GM12878 (cell line): ENCODE results near the gene APOA4. TPM values are rescaled to one million over a fixed set of nuclear protein-coding genes. Genes with fewer than 3 reads are reported as not detected.

Experiments
- ATAC-seq: fragments of 200-7000 bp; cut with Tn5 transposase; 3 replicates; pipeline ENCODE4 v1.9.1; 2020; ENCODE audit warnings: mild to moderate bottlenecking, moderate library complexity
- BruUV-seq: library from RNA; stranded (reverse); fragments of 400-500 nt; replicated peaks from 2 replicates; lab custom pipeline; 2021; lab: Mats Ljungman, UMichigan
- CTCF ChIA-PET: fragments of 300-600 bp; sonication (Branson Sonifier 250); formaldehyde crosslinking; extraction: SDS; loops from one replicate; lab custom pipeline; 2021; ENCODE audit warnings: inconsistent platforms; lab: Yijun Ruan, JAX
- POLR2A ChIA-PET: fragments of 350-600 bp; formaldehyde crosslinking; extraction: SDS; loops from one replicate; lab custom pipeline; 2021; ENCODE audit warnings: inconsistent platforms; lab: Charles Lee
- RAD21 ChIA-PET: fragments of 300-600 bp; sonication (Branson Sonifier 250); formaldehyde crosslinking; loops from one replicate; lab custom pipeline; 2023; ENCODE audit warnings: antibody characterized with exemption; ENCODE audit not compliant: unreplicated experiment; lab: Charles Lee
- SMC1A ChIA-PET: fragments of 300-600 bp; sonication (Branson Sonifier 250); formaldehyde crosslinking; loops from one replicate; lab custom pipeline; 2023; ENCODE audit not compliant: unreplicated experiment, uncharacterized antibody; lab: Charles Lee
- DNase-seq: peaks from one replicate; pipeline ENCODE4 v3.0.0-alpha.2; 2011; ENCODE audit warnings: low read depth, low spot score
- FAIRE-seq: peaks from 3 replicates; lab custom pipeline; 2011; peaks lifted over from hg19 to GRCh38; lab: Jason Lieb, UNC
- H2AFZ ChIP-seq: 2 replicates; pipeline ENCODE4 v1.6.0; 2011; ENCODE audit warnings: low read depth, low read length, control low read depth; ENCODE audit not compliant: control insufficient read depth
- H3K27ac ChIP-seq: 2 replicates; pipeline ENCODE4 v1.5.1; 2011; ENCODE audit warnings: control low read depth; ENCODE audit not compliant: control insufficient read depth, insufficient read depth
- H3K27me3 ChIP-seq, 2 experiments: replicated peaks in 1 of 2; 2 replicates each; pipeline versions ENCODE4 v1.6.0 to v1.6.1; 2011; ENCODE audit warnings: low read length in 1 of 2; ENCODE audit not compliant: control insufficient read depth in 2 of 2, insufficient read depth in 2 of 2
- H3K36me3 ChIP-seq, 2 experiments: 2 replicates each; pipeline ENCODE4 v1.5.1; 2011; ENCODE audit warnings: low read length in 1 of 2; ENCODE audit not compliant: control insufficient read depth in 2 of 2, insufficient read depth in 2 of 2
- H3K4me1 ChIP-seq: 2 replicates; pipeline ENCODE4 v1.6.1; 2011; ENCODE audit warnings: mild to moderate bottlenecking, low read length, moderate library complexity, mixed read lengths; ENCODE audit not compliant: control insufficient read depth, insufficient read depth
- H3K4me2 ChIP-seq: 2 replicates; pipeline ENCODE4 v1.6.0; 2011; ENCODE audit warnings: control low read depth; ENCODE audit not compliant: control insufficient read depth, insufficient read depth
- H3K4me3 ChIP-seq: fragments of 200-600 bp; sonication (generic); 2 replicates; pipeline ENCODE4 v1.5.1; 2016
- H3K79me2 ChIP-seq: 2 replicates; pipeline ENCODE4 v1.6.0; 2011; ENCODE audit warnings: low read length; ENCODE audit not compliant: control insufficient read depth, insufficient read depth
- H3K9ac ChIP-seq: 2 replicates; pipeline ENCODE4 v1.8.0; 2011; ENCODE audit warnings: low read length, control low read depth, mixed read lengths; ENCODE audit not compliant: control insufficient read depth, insufficient read depth
- H3K9me3 ChIP-seq: replicated peaks from 3 replicates; pipeline ENCODE4 v1.5.1; 2011; ENCODE audit warnings: mild to moderate bottlenecking, low read length; ENCODE audit not compliant: control insufficient read depth, insufficient read depth
- H4K20me1 ChIP-seq: 2 replicates; pipeline ENCODE4 v1.6.0; 2011; ENCODE audit not compliant: control insufficient read depth, insufficient read depth
- BRCA1 ChIP-seq: IDR thresholded peaks from 2 replicates; pipeline ENCODE4 v1.6.1; 2011; ENCODE audit warnings: low read depth, low read length, improper control_type of control experiment
- CBFB ChIP-seq: IDR thresholded peaks from 2 replicates; pipeline ENCODE4 v1.6.1; 2016; ENCODE audit warnings: antibody characterized with exemption, low read depth
- PAX8 ChIP-seq: fragments of 450-650 bp; IDR thresholded peaks from 2 replicates; pipeline ENCODE4 v1.6.1; 2017; ENCODE audit warnings: mild to moderate bottlenecking, moderate library complexity
- PKNOX1 ChIP-seq: fragments of 450-650 bp; IDR thresholded peaks from 2 replicates; pipeline ENCODE4 v1.6.1; 2016; ENCODE audit warnings: mild to moderate bottlenecking
- POLR2A ChIP-seq: IDR thresholded peaks from 2 replicates; pipeline ENCODE4 v1.6.1; 2011; ENCODE audit warnings: low read depth, mild to moderate bottlenecking, low read length
- SIX5 ChIP-seq: IDR thresholded peaks from 2 replicates; pipeline ENCODE4 v1.6.1; 2011; ENCODE audit warnings: mild to moderate bottlenecking, low read depth, low read length, moderate library complexity; ENCODE audit not compliant: severe bottlenecking
- SUPT20H ChIP-seq: IDR thresholded peaks from 2 replicates; pipeline ENCODE4 v1.6.1; 2011; ENCODE audit warnings: low read depth, mild to moderate bottlenecking, low read length, moderate library complexity, borderline replicate concordance; ENCODE audit not compliant: control insufficient read depth
- TAF1 ChIP-seq: IDR thresholded peaks from 2 replicates; pipeline ENCODE4 v1.6.1; 2011; ENCODE audit warnings: mild to moderate bottlenecking, low read depth, low read length, borderline replicate concordance
- USF2 ChIP-seq: IDR thresholded peaks from 2 replicates; pipeline ENCODE4 v1.6.1; 2011; ENCODE audit warnings: low read depth, low read length, improper control_type of control experiment, borderline replicate concordance
- ZBED1 ChIP-seq: IDR thresholded peaks from 2 replicates; pipeline ENCODE4 v1.6.1; 2016; ENCODE audit warnings: borderline replicate concordance
- WGBS: methylation state at CpG from one replicate; pipeline ENCODE4 v1.1.6; 2016; ENCODE audit warnings: low lambda C conversion rate; ENCODE audit not compliant: insufficient replicate concordance, insufficient coverage; ENCODE audit errors: missing lambda C conversion rate; 5-methylcytosine and 5-hydroxymethylcytosine counted together
- in situ Hi-C: fragments of 300-500 bp; cut with MboI; formaldehyde crosslinking; loops from 9 replicates; pipeline ENCODE4 v1.14.3; 2018; ENCODE audit warnings: mixed read lengths
- intact Hi-C: fragments of 100-400 bp; cut with micrococcal nuclease; formaldehyde crosslinking; loops from one replicate; pipeline ENCODE4 v1.14.2; 2022; ENCODE audit not compliant: unreplicated experiment
- polyA plus RNA-seq, 11 experiments: library from polyadenylated mRNA; depleted of rRNA in 4 of 11; unstranded in 6 of 11; stranded (reverse) in 5 of 11; fragments of >200 nt; fragmentation: Nextera tagmentation in 4 of 11; fragmentation: Illumina TruSeq in 1 of 11; extraction: Ambion mirVana in 4 of 11; extraction: Trizol in 1 of 11; gene quantifications; 1 replicate in 1 of 11; 2 replicates in 10 of 11; pipeline versions ENCODE4 v1.2.1 to v1.2.3, GENCODE V29; 2011 to 2016; ENCODE audit warnings: inconsistent platforms in 2 of 11, missing spikeins in 2 of 11, low read depth in 1 of 11
- total RNA-seq, 4 experiments: library from RNA; depleted of rRNA in 3 of 4; stranded (reverse); fragments of >200 nt in 3 of 4; fragmentation: Illumina TruSeq in 1 of 4; extraction: Trizol in 1 of 4; gene quantifications; 2 replicates each; pipeline versions ENCODE4 v1.2.1 to v1.2.3, GENCODE V29; 2013 to 2021
- TF ChIP-seq, protein P1 (sequence below): fragments of 450-650 bp; IDR thresholded peaks from 2 replicates; pipeline ENCODE4 v1.6.1; 2017; ENCODE audit warnings: mild to moderate bottlenecking
- TF ChIP-seq, protein P2 (sequence below): fragments of 450-650 bp; conservative IDR thresholded peaks from 2 replicates; pipeline ENCODE4 v1.6.1; 2017; ENCODE audit warnings: mild to moderate bottlenecking, moderate library complexity

Gene APOA4
- total and polyA plus RNA-seq, 10 of the 15 experiments (the other 5 are each of a cell fraction or from before 2014, with no cell fraction given) = not detected

DNA sequence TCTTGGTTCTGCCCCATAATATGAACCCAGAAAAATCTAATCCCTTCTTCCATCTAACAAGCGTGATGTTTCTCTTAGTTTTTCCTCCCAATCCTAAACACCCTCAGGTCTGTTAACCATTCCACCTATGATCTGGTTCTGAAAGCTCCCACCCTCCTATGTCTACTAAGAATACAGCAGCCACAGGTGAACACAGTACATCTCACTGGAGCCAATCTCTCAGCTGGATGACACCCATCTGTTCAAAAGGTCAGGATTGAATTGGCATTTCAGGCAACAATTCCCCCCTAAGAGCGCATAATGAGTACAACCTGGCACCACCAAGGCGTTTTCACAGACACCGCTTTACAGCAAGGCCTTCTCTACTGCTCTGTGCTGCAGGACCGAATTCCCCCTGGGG lies 33.3 kb upstream of the APOA4 start (continued):
- TF ChIP-seq USF2 (no peak), ZBED1 (no peak), SUPT20H (no peak), CBFB (no peak), POLR2A (no peak), TAF1 (no peak)
- TF ChIP-seq, protein P1, sequence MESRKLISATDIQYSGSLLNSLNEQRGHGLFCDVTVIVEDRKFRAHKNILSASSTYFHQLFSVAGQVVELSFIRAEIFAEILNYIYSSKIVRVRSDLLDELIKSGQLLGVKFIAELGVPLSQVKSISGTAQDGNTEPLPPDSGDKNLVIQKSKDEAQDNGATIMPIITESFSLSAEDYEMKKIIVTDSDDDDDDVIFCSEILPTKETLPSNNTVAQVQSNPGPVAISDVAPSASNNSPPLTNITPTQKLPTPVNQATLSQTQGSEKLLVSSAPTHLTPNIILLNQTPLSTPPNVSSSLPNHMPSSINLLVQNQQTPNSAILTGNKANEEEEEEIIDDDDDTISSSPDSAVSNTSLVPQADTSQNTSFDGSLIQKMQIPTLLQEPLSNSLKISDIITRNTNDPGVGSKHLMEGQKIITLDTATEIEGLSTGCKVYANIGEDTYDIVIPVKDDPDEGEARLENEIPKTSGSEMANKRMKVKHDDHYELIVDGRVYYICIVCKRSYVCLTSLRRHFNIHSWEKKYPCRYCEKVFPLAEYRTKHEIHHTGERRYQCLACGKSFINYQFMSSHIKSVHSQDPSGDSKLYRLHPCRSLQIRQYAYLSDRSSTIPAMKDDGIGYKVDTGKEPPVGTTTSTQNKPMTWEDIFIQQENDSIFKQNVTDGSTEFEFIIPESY = no peak

- SMC1A ChIA-PET = interaction anchor here (0.6 kb wide), 1 partner anchor 96 kb away, joined by 4 read pairs; no protein-coding TSS in a partner anchor
Observed at GRCh38 chr11:116855413-116855812, 32.3 kb upstream of the APOA4 start.

More at GRCh38 chr11:116855413-116855812, 32.3 kb upstream of the APOA4 start:
- ChIA-PET CTCF (interaction anchor here (1.1 to 2.4 kb wide), 3 partner anchors 62 to 251 kb away, joined by 3 to 14 read pairs (median 5); no protein-coding TSS in a partner anchor), RAD21 (interaction anchor here (1.5 to 5.0 kb wide), 2 partner anchors 20 to 323 kb away, joined by 3 to 32 read pairs; partner anchors contain the start of gene SIDT2), POLR2A (interaction anchor here (0.5 to 1.1 kb wide), 3 partner anchors 34 to 1109 kb away, joined by 3 read pairs; no protein-coding TSS in a partner anchor)
- in situ Hi-C loops (no loop called here), intact Hi-C loops (no loop called here)
- ATAC-seq (no peak), DNase-seq (no peak), FAIRE-seq (no peak)
- TF ChIP-seq, protein P2, sequence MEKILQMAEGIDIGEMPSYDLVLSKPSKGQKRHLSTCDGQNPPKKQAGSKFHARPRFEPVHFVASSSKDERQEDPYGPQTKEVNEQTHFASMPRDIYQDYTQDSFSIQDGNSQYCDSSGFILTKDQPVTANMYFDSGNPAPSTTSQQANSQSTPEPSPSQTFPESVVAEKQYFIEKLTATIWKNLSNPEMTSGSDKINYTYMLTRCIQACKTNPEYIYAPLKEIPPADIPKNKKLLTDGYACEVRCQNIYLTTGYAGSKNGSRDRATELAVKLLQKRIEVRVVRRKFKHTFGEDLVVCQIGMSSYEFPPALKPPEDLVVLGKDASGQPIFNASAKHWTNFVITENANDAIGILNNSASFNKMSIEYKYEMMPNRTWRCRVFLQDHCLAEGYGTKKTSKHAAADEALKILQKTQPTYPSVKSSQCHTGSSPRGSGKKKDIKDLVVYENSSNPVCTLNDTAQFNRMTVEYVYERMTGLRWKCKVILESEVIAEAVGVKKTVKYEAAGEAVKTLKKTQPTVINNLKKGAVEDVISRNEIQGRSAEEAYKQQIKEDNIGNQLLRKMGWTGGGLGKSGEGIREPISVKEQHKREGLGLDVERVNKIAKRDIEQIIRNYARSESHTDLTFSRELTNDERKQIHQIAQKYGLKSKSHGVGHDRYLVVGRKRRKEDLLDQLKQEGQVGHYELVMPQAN = no peak
- TF ChIP-seq PKNOX1 (no peak), BRCA1 (no peak), PAX8 (no peak), SIX5 (no peak)
- peaks cover 0 to 9% of the 10 kb centered on the region in 2 experiments; a peak in 2 of 4 replicates for H3K36me3 ChIP-seq
- no peak overlapping the region for H3K9ac ChIP-seq
- no peaks in the 10 kb centered on the region for H4K20me1 ChIP-seq
- over 99% methylated on average over 7 of the region's 7 CpGs for WGBS
- peaks cover 30% of the 10 kb centered on the region for H3K4me1 ChIP-seq
- no peak overlapping the region for H3K4me2 ChIP-seq
- H3K27me3 ChIP-seq = no peaks in the 10 kb centered on the region
- no peaks in the 10 kb centered on the region for H3K79me2 ChIP-seq
- H3K4me3 ChIP-seq = no peak overlapping the region
- BruUV-seq = no TSS peak
- H3K27ac ChIP-seq = no peak overlapping the region
- no peaks in the 10 kb centered on the region for H3K9me3 ChIP-seq
- H2AFZ ChIP-seq = no peak overlapping the region
